Liver (tissue), 9 donors: ENCODE data around the gene OBP2B. TPM values are rescaled to one million over a fixed set of nuclear protein-coding genes. Genes with fewer than 3 reads are reported as not detected.
"Not testable (repeated sequence)": the region's sequence is repeated elsewhere in the genome, so short reads cannot be mapped to it uniquely, and the experiment has no call there.

Source experiments
- DNase-seq: peaks from one replicate; pipeline ENCODE4 v3.0.0-alpha.2; 2017; ENCODE audit warnings: low spot score
- H3K27ac ChIP-seq, 2 donors: one replicate each; pipeline ENCODE4 v1.7.0; 2013; ENCODE audit warnings: inconsistent platforms in 2 of 2, low read length in 2 of 2, control low read depth in 1 of 2, low read depth in 1 of 2, mild to moderate bottlenecking in 1 of 2
- H3K27me3 ChIP-seq, 4 donors: one replicate each; pipeline versions ENCODE4 v1.6.1 to v1.7.0; 2013; ENCODE audit warnings: low read length in 3 of 4, inconsistent platforms in 1 of 4, mild to moderate bottlenecking in 1 of 4, moderate library complexity in 1 of 4; ENCODE audit not compliant: control insufficient read depth in 4 of 4, insufficient read depth in 4 of 4
- H3K36me3 ChIP-seq, 4 donors: one replicate each; pipeline versions ENCODE4 v1.6.1 to v1.7.0; 2013; ENCODE audit warnings: low read length in 3 of 4, mild to moderate bottlenecking in 3 of 4, low read depth in 1 of 4, moderate library complexity in 1 of 4; ENCODE audit not compliant: control insufficient read depth in 4 of 4, insufficient read depth in 3 of 4
- H3K4me1 ChIP-seq, 4 donors: one replicate each; pipeline versions ENCODE4 v1.6.1 to v1.7.0; 2013; ENCODE audit warnings: low read length in 3 of 4, mild to moderate bottlenecking in 3 of 4, moderate library complexity in 1 of 4; ENCODE audit not compliant: control insufficient read depth in 4 of 4, insufficient read depth in 4 of 4
- H3K4me3 ChIP-seq, 3 donors: one replicate each; pipeline versions ENCODE4 v1.6.1 to v1.7.0; 2013; ENCODE audit warnings: low read length in 3 of 3, control low read depth in 1 of 3, low read depth in 1 of 3, mild to moderate bottlenecking in 1 of 3
- H3K9ac ChIP-seq, 2 donors: one replicate each; pipeline ENCODE4 v1.7.0; 2013; ENCODE audit warnings: low read length in 2 of 2, mild to moderate bottlenecking in 2 of 2, moderate library complexity in 2 of 2, control low read depth in 1 of 2, low read depth in 1 of 2
- H3K9me3 ChIP-seq, 4 donors: one replicate each; pipeline versions ENCODE4 v1.6.1 to v1.7.0; 2013; ENCODE audit warnings: low read length in 3 of 4; ENCODE audit not compliant: control insufficient read depth in 4 of 4
- ATF3 ChIP-seq: IDR thresholded peaks from 2 replicates; pipeline ENCODE4 v1.6.1; 2016; ENCODE audit warnings: antibody characterized with exemption
- CTCF ChIP-seq: fragments of 150-350 bp; IDR thresholded peaks from 2 replicates; pipeline ENCODE4 v1.5.1; 2017; ENCODE audit warnings: improper control_type of control experiment, low read depth, low read length; ENCODE audit not compliant: missing input control
- EGR1 ChIP-seq, 2 donors: IDR thresholded peaks; 2 replicates each; pipeline ENCODE4 v1.6.1; 2016 to 2018; ENCODE audit warnings: antibody characterized with exemption in 2 of 2, low read depth in 2 of 2
- FOXA1 ChIP-seq: IDR thresholded peaks from 2 replicates; pipeline ENCODE4 v1.6.1; 2016; ENCODE audit warnings: antibody characterized with exemption
- FOXA2 ChIP-seq: IDR thresholded peaks from 2 replicates; pipeline ENCODE4 v1.6.1; 2016; ENCODE audit warnings: antibody characterized with exemption
- HNF4A ChIP-seq, 2 donors: conservative IDR thresholded peaks; 2 replicates each; pipeline ENCODE4 v1.6.1; 2016; ENCODE audit warnings: antibody characterized with exemption in 2 of 2, mild to moderate bottlenecking in 2 of 2
- HNF4G ChIP-seq: IDR thresholded peaks from 2 replicates; pipeline ENCODE4 v1.6.1; 2016; ENCODE audit warnings: antibody characterized with exemption
- JUND ChIP-seq, 2 donors: IDR thresholded peaks; 2 replicates each; pipeline ENCODE4 v1.6.1; 2016; ENCODE audit warnings: antibody characterized with exemption in 2 of 2
- NR2F2 ChIP-seq: IDR thresholded peaks from 2 replicates; pipeline ENCODE4 v1.6.1; 2016; ENCODE audit warnings: antibody characterized with exemption
- RAD21 ChIP-seq, 2 donors: IDR thresholded peaks; 2 replicates each; pipeline ENCODE4 v1.6.1; 2016; ENCODE audit warnings: antibody characterized with exemption in 2 of 2, mild to moderate bottlenecking in 2 of 2
- RXRA ChIP-seq, 2 donors: IDR thresholded peaks; 2 replicates each; pipeline ENCODE4 v1.6.1; 2017 to 2018; ENCODE audit warnings: antibody characterized with exemption in 2 of 2, mild to moderate bottlenecking in 1 of 2
- SP1 ChIP-seq: IDR thresholded peaks from 2 replicates; pipeline ENCODE4 v1.6.1; 2018; ENCODE audit warnings: antibody characterized with exemption, mild to moderate bottlenecking
- YY1 ChIP-seq: IDR thresholded peaks from 2 replicates; pipeline ENCODE4 v1.6.1; 2016; ENCODE audit warnings: antibody characterized with exemption, mild to moderate bottlenecking
- WGBS: extraction: QIAGEN DNeasy Blood & Tissue Kit; methylation state at CpG from one replicate; pipeline ENCODE4 v1.1.7; 2013; 5-methylcytosine and 5-hydroxymethylcytosine counted together
- polyA plus RNA-seq, 2 donors: library from polyadenylated mRNA; stranded (reverse) in 1 of 2; unstranded in 1 of 2; fragments of 200-250 nt in 1 of 2; fragments of >200 nt in 1 of 2; fragmentation: Nextera tagmentation in 1 of 2; extraction: Ambion mirVana in 1 of 2; gene quantifications; one replicate each; pipeline versions ENCODE4 v1.2.1 to v1.2.3, GENCODE V29; 2013 to 2015
- total RNA-seq, 2 donors: library from RNA; depleted of rRNA; stranded (reverse); fragments of >200 nt; gene quantifications; one replicate each; pipeline ENCODE4 v1.2.3, GENCODE V29; 2014
- TF ChIP-seq, protein P1 (sequence below): IDR thresholded peaks from 2 replicates; pipeline ENCODE4 v1.6.1; 2016; ENCODE audit warnings: antibody characterized with exemption
- TF ChIP-seq, protein P2 (sequence below): IDR thresholded peaks from 2 replicates; pipeline ENCODE4 v1.6.1; 2016; ENCODE audit warnings: antibody characterized with exemption
- TF ChIP-seq, protein P3 (sequence below): IDR thresholded peaks from 2 replicates; pipeline ENCODE4 v1.6.1; 2016; ENCODE audit warnings: antibody characterized with exemption, mild to moderate bottlenecking
- donor health status: healthy.
- donor health status: healthy.
- donor health status: healthy.
- donor health status: healthy.
- donor health status: healthy.

The OBP2B gene
- total and polyA plus RNA-seq, 4 donors = not detected

- no peak overlapping the region for H3K9ac ChIP-seq
- H3K4me1 ChIP-seq = no peaks in the 10 kb centered on the region
- 92% methylated on average over 11 of the region's 11 CpGs for WGBS
- no peaks in the 10 kb centered on the region for H3K27me3 ChIP-seq
- H3K9me3 ChIP-seq = no peaks in the 10 kb centered on the region
- no peak overlapping the region for H3K4me3 ChIP-seq
- H3K36me3 ChIP-seq = no peaks in the 10 kb centered on the region
- no peak for TF ChIP-seq EGR1 (IDR thresholded peaks at IDR 0.05; ENCODE audit: low read depth in 2 of 2)
- TF ChIP-seq, protein P1, sequence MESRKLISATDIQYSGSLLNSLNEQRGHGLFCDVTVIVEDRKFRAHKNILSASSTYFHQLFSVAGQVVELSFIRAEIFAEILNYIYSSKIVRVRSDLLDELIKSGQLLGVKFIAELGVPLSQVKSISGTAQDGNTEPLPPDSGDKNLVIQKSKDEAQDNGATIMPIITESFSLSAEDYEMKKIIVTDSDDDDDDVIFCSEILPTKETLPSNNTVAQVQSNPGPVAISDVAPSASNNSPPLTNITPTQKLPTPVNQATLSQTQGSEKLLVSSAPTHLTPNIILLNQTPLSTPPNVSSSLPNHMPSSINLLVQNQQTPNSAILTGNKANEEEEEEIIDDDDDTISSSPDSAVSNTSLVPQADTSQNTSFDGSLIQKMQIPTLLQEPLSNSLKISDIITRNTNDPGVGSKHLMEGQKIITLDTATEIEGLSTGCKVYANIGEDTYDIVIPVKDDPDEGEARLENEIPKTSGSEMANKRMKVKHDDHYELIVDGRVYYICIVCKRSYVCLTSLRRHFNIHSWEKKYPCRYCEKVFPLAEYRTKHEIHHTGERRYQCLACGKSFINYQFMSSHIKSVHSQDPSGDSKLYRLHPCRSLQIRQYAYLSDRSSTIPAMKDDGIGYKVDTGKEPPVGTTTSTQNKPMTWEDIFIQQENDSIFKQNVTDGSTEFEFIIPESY = no peak
- TF ChIP-seq YY1 = no peak
- H3K27ac ChIP-seq = no peak overlapping the region
- DNase-seq = no peak
Measured at GRCh38 chr9:133170716-133171115, 38.3 kb downstream of the OBP2B start.

DNA sequence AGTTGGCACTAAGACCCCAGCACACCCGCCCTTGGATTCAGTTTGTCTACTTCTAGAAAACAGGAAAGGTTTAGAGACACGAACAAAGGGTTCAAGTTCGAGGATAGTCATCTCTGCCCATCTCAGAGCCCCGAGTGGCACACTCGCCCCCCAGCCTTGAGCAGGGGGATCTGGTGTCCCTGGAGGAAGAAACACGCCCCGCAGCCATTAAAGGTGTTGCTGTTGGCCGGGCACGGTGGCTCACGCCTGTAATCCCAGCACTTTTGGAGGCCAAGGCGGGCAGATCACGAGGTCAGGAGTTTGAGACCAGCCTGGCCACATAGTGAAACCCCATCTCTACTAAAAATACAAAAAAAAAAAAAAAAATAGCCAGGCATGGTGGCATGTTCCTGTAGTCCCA is 39.4 kb downstream of the OBP2B start:
- WGBS = 90% methylated on average over 12 of the region's 12 CpGs
- not testable (repeated sequence) for H3K27me3 ChIP-seq, H3K4me3 ChIP-seq, H3K4me1 ChIP-seq, H3K9me3 ChIP-seq, H3K27ac ChIP-seq, H3K36me3 ChIP-seq, H3K9ac ChIP-seq, DNase-seq

- TF ChIP-seq FOXA1 (no peak), HNF4G (no peak), RXRA (IDR thresholded peaks at IDR 0.05) (no peak), JUND (IDR thresholded peaks at IDR 0.05) (no peak), NR2F2 (no peak), ATF3 (no peak), RAD21 (IDR thresholded peaks at IDR 0.05) (no peak), FOXA2 (no peak), CTCF (no peak), HNF4A (conservative IDR thresholded peaks at IDR 0.05) (no peak), SP1 (no peak), YY1 (no peak)
- TF ChIP-seq, protein P1 = no peak
- TF ChIP-seq, protein P2, sequence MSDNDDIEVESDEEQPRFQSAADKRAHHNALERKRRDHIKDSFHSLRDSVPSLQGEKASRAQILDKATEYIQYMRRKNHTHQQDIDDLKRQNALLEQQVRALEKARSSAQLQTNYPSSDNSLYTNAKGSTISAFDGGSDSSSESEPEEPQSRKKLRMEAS = no peak
- TF ChIP-seq, protein P3, sequence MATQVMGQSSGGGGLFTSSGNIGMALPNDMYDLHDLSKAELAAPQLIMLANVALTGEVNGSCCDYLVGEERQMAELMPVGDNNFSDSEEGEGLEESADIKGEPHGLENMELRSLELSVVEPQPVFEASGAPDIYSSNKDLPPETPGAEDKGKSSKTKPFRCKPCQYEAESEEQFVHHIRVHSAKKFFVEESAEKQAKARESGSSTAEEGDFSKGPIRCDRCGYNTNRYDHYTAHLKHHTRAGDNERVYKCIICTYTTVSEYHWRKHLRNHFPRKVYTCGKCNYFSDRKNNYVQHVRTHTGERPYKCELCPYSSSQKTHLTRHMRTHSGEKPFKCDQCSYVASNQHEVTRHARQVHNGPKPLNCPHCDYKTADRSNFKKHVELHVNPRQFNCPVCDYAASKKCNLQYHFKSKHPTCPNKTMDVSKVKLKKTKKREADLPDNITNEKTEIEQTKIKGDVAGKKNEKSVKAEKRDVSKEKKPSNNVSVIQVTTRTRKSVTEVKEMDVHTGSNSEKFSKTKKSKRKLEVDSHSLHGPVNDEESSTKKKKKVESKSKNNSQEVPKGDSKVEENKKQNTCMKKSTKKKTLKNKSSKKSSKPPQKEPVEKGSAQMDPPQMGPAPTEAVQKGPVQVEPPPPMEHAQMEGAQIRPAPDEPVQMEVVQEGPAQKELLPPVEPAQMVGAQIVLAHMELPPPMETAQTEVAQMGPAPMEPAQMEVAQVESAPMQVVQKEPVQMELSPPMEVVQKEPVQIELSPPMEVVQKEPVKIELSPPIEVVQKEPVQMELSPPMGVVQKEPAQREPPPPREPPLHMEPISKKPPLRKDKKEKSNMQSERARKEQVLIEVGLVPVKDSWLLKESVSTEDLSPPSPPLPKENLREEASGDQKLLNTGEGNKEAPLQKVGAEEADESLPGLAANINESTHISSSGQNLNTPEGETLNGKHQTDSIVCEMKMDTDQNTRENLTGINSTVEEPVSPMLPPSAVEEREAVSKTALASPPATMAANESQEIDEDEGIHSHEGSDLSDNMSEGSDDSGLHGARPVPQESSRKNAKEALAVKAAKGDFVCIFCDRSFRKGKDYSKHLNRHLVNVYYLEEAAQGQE = no peak
- Histone ChIP-seq H3K9me3 (no peaks in the 10 kb centered on the region), H3K27ac (no peak overlapping the region), H3K9ac (no peak overlapping the region), H3K36me3 (no peaks in the 10 kb centered on the region), H3K27me3 (no peaks in the 10 kb centered on the region), H3K4me3 (no peak overlapping the region), H3K4me1 (no peaks in the 10 kb centered on the region)
- 94% methylated on average over 13 of the region's 13 CpGs for WGBS
- DNase-seq = no peak
Measured at GRCh38 chr9:133169102-133169501, 39.9 kb downstream of the OBP2B start.
